Glutamatergic neuron (in vitro differentiated cells): ENCODE data around the gene TBCE. TPM values are rescaled to one million over a fixed set of nuclear protein-coding genes. Genes with fewer than 3 reads are reported as not detected.
"Not testable (repeated sequence)": the region's sequence is repeated elsewhere in the genome, so short reads cannot be mapped to it uniquely, and the experiment has no call there.

Experiments
- DNase-seq: peaks from one replicate; pipeline ENCODE4 v3.0.0; 2022
- H3K27ac Mint-ChIP-seq: one replicate; pipeline ENCODE4 v1.8.0; 2020; ENCODE audit warnings: mild to moderate bottlenecking, mixed read lengths, inconsistent platforms; ENCODE audit not compliant: unreplicated experiment
- H3K27me3 Mint-ChIP-seq: one replicate; pipeline ENCODE4 v1.8.0; 2020; ENCODE audit warnings: mild to moderate bottlenecking, moderate library complexity, mixed read lengths, inconsistent platforms; ENCODE audit not compliant: unreplicated experiment
- H3K36me3 Mint-ChIP-seq: one replicate; pipeline ENCODE4 v1.8.0; 2020; ENCODE audit warnings: mild to moderate bottlenecking, mixed read lengths, inconsistent platforms; ENCODE audit not compliant: unreplicated experiment
- H3K4me1 Mint-ChIP-seq: one replicate; pipeline ENCODE4 v1.8.0; 2020; ENCODE audit warnings: mild to moderate bottlenecking, low read depth, mixed read lengths, inconsistent platforms; ENCODE audit not compliant: unreplicated experiment
- H3K4me3 Mint-ChIP-seq: one replicate; pipeline ENCODE4 v1.8.0; 2020; ENCODE audit warnings: mild to moderate bottlenecking, mixed read lengths, inconsistent platforms; ENCODE audit not compliant: unreplicated experiment
- H3K9me3 Mint-ChIP-seq: one replicate; pipeline ENCODE4 v1.8.0; 2020; ENCODE audit warnings: mild to moderate bottlenecking, moderate library complexity, mixed read lengths, inconsistent platforms; ENCODE audit not compliant: unreplicated experiment
- total RNA-seq: library from RNA; stranded (reverse); fragmentation: NEBNext Ultra II Directional; extraction: Animal tissue kit (Norgen Biotek cat#: 25700); gene quantifications from one replicate; pipeline ENCODE4 v1.2.1, GENCODE V29; 2021; ENCODE audit not compliant: unreplicated experiment
- TF ChIP-seq, protein P1 (sequence below): fragments of 200-600 bp; sonication (generic); IDR thresholded peaks from one replicate; pipeline ENCODE4 v1.5.0; 2021; ENCODE audit not compliant: partially characterized antibody, unreplicated experiment

The TBCE gene
- total RNA-seq, 1 donor from 2014 or later = 30.7 TPM

DNA sequence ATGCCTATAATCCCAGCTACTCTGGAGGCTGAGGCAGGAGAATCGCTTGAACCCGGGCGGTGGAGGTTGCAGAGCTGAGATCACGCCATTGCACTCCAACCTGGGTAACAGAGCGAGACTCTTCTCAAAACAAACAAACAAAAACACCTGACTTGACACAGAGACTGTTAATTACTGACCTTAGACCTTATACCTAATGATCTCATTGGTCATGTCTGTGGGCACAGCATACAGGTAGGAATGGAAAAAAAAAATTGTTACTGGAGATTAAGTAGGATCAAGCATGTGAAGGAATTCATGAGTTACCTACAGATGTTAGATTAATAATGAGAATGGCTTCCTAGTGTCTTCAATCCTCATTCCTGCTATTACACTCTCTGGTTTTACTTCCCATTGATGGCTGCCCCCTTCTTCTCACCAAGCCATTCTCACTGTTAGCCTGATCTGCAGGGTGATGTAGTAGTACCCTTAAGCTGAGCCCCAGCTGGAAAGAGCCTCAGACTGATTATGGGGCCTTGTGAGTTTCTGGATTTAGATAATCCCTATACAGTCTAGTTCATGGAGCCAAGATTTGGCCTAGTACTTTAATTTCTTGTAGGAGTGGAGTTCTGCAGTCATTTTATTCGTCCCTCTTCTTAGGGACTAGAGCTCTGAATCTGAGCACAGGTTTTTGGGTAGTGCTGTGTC, 8.8 kb downstream of the TBCE start:
- H3K4me3 Mint-ChIP-seq = no peak overlapping the region
- peaks cover 1% of the 10 kb centered on the region for H3K9me3 Mint-ChIP-seq
- H3K27me3 Mint-ChIP-seq = no peaks in the 10 kb centered on the region
- no peak overlapping the region for H3K27ac Mint-ChIP-seq
- H3K4me1 Mint-ChIP-seq = no peaks in the 10 kb centered on the region
- H3K36me3 Mint-ChIP-seq = no peaks in the 10 kb centered on the region
- TF ChIP-seq, protein P1, sequence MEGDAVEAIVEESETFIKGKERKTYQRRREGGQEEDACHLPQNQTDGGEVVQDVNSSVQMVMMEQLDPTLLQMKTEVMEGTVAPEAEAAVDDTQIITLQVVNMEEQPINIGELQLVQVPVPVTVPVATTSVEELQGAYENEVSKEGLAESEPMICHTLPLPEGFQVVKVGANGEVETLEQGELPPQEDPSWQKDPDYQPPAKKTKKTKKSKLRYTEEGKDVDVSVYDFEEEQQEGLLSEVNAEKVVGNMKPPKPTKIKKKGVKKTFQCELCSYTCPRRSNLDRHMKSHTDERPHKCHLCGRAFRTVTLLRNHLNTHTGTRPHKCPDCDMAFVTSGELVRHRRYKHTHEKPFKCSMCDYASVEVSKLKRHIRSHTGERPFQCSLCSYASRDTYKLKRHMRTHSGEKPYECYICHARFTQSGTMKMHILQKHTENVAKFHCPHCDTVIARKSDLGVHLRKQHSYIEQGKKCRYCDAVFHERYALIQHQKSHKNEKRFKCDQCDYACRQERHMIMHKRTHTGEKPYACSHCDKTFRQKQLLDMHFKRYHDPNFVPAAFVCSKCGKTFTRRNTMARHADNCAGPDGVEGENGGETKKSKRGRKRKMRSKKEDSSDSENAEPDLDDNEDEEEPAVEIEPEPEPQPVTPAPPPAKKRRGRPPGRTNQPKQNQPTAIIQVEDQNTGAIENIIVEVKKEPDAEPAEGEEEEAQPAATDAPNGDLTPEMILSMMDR = no peak
- no peak for DNase-seq

DNA sequence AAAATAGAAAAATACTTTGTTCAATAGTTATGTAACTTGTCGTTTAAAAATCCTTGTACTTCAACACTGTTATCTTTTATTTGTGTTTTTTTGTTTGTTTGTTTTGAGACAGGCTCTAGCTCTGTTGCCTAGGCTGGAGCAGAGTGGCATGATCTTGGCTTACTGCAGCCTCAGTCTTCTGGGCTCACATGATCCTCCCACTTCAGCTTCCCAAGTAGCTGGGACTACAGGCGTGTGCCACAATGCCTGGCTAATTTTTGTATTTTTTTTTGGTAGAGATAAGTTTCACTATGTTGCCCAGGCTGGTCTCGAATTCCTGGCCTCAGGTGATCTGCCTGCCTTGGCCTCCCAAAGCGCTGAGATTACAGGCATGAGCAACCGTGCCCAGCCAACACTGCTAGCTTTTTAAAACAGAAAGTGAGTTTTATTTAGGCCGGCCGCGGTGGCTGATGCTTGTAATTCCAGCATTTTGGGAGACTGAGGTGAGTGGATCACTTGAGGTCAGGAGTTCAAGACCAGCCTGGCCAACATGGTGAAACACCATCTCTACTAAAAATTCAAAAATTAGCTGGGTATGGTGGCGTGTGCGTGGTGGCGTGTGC, 11.0 kb downstream of the TBCE start:
- H3K36me3 Mint-ChIP-seq, H3K4me3 Mint-ChIP-seq, H3K27ac Mint-ChIP-seq: not testable (repeated sequence)

DNA sequence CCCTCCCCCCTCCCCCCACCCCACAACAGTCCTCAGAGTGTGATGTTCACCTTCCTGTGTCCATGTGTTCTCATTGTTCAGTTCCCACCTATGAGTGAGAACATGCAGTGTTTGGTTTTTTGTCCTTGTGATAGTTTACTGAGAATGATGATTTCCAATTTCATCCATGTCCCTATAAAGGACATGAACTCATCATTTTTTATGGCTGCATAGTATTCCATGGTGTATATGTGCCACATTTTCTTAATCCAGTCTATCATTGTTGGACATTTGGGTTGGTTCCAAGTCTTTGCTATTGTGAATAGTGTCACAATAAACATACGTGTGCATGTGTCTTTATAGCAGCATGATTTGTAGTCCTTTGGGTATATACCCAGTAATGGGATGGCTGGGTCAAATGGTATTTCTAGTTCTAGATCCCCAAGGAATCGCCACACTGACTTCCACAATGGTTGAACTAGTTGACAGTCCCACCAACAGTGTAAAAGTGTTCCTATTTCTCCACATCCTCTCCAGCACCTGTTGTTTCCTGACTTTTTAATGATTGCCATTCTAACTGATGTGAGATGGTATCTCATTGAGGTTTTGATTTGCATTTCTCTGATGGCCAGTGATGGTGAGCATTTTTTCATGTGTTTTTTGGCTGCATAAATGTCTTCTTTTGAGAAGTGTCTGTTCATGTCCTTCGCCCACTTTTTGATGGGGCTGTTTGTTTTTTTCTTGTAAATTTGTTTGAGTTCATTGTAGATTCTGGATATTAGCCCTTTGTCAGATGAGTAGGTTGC, 14.9 kb downstream of the TBCE start:
- H3K36me3 Mint-ChIP-seq, H3K4me3 Mint-ChIP-seq, H3K4me1 Mint-ChIP-seq, H3K9me3 Mint-ChIP-seq, DNase-seq, H3K27me3 Mint-ChIP-seq, H3K27ac Mint-ChIP-seq: not testable (repeated sequence)

More for the DNA sequence above, 11.0 kb downstream of the TBCE start:
- H3K4me1 Mint-ChIP-seq, DNase-seq, H3K27me3 Mint-ChIP-seq, H3K9me3 Mint-ChIP-seq: not testable (repeated sequence)

DNA sequence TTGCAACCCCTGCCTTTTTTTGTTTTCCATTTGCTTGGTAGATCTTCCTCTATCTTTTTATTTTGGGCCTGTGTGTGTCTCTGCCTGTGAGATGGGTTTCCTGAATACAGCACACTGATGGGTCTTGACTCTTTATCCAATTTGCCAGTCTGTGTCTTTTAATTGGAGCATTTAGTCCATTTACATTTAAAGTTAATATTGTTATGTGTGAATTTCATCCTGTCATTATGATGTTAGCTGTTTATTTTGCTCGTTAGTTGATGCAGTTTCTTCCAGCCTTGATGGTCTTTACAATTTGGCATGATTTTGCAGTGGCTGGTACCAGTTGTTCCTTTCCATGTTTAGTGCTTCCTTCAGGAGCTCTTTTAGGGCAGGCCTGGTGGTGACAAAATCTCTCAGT, 18.4 kb downstream of the TBCE start:
- H3K36me3 Mint-ChIP-seq = peaks cover 11% of the 10 kb centered on the region
- not testable (repeated sequence) for H3K4me3 Mint-ChIP-seq, H3K27ac Mint-ChIP-seq, H3K27me3 Mint-ChIP-seq, DNase-seq, H3K4me1 Mint-ChIP-seq, H3K9me3 Mint-ChIP-seq

DNA sequence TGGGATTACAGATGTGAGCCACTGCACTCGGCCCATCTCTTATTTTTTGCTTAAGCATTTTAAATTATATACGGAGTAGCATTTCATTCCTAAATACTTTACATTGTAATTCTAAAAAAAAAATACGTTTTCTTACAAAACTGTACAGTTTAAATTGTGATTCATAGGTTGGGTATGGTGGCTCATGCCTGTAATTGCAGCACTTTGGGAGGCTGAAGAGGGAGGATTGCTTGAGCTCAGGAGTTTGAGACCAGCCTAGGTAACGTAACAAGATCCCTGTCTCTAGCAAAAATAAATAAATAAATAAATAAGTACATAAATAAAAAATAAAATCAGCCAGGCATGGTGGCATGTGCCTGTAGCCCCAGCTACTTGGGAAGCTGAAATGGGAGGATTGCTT, 24.6 kb downstream of the TBCE start:
- Mint-ChIP-seq H3K4me1 (no peaks in the 10 kb centered on the region), H3K27ac (no peak overlapping the region), H3K9me3 (peaks cover 3% of the 10 kb centered on the region), H3K36me3 (peaks cover 11% of the 10 kb centered on the region), H3K27me3 (no peaks in the 10 kb centered on the region), H3K4me3 (no peak overlapping the region)
- DNase-seq = no peak
- TF ChIP-seq, protein P1 = no peak

DNA sequence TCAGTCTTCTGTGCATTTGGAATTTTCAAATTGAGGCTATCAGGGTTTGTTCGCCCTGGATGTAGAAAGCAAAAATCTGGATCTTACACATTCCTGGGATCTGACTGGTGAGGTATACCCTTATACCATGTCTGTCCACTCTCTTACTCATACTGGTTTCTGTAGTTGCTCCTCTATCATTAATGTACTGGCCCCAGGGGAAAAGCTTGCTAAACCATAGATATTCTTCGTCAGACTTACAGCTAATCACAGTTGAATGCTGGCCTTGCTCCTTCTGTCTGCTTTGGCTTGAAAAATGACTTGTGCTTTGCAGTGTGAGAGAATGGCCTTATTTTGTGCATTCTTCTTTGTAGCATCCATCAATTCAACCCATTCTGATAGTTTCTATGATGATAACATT, 30.5 kb downstream of the TBCE start:
- H3K4me1 Mint-ChIP-seq = peaks cover 5% of the 10 kb centered on the region
- DNase-seq = no peak
- H3K27ac Mint-ChIP-seq = no peak overlapping the region
- TF ChIP-seq, protein P1 = no peak
- H3K27me3 Mint-ChIP-seq = no peaks in the 10 kb centered on the region
- no peaks in the 10 kb centered on the region for H3K9me3 Mint-ChIP-seq
- no peak overlapping the region for H3K4me3 Mint-ChIP-seq
- H3K36me3 Mint-ChIP-seq = no peaks in the 10 kb centered on the region
